ENCODE measurements around the gene LSR. TPM values are rescaled to one million over a fixed set of nuclear protein-coding genes. Genes with fewer than 3 reads are reported as not detected.

The LSR gene
- total RNA-seq, 1 donor from 2014 or later = 74.1 TPM

GRCh38 chr19:35209646-35210045 is 39.2 kb upstream of the LSR start:
- peaks cover 57% of the 10 kb centered on the region for H3K4me1 ChIP-seq

GRCh38 chr19:35211545-35212230 is 37.1 kb upstream of the LSR start:
- Histone ChIP-seq H3K27me3 (ENCODE audit: low read depth) (no peaks in the 10 kb centered on the region), H3K4me3 (no peak overlapping the region), H3K36me3 (no peaks in the 10 kb centered on the region), H3K4me1 (peaks cover 48% of the 10 kb centered on the region), H3K27ac (peak overlapping the region; percentile 80), H3K9me3 (no peaks in the 10 kb centered on the region)
- peak; percentile 51 to 66 for ATAC-seq
- no peak for TF ChIP-seq CTCF (IDR thresholded peaks at IDR 0.05)
- intact Hi-C loops (cut with DNase I) = no loop called here
- DNase-seq = peak; percentile 70

More at GRCh38 chr19:35209646-35210045, 39.2 kb upstream of the LSR start:
- no peak overlapping the region for H3K4me3 ChIP-seq
- no peaks in the 10 kb centered on the region for H3K36me3 ChIP-seq
- no peak for DNase-seq
- no peak overlapping the region for H3K27ac ChIP-seq
- no peaks in the 10 kb centered on the region for H3K27me3 ChIP-seq (ENCODE audit: low read depth)
- intact Hi-C loops (cut with DNase I) = no loop called here
- ATAC-seq = no peak
- H3K9me3 ChIP-seq = no peaks in the 10 kb centered on the region
- no peak for TF ChIP-seq CTCF (IDR thresholded peaks at IDR 0.05)

GRCh38 chr19:35212241-35212640 is 36.6 kb upstream of the LSR start:
- DNase-seq (no peak), ATAC-seq (no peak)
- H3K27ac ChIP-seq = peak overlapping the region; percentile 80
- H3K9me3 ChIP-seq = no peaks in the 10 kb centered on the region
- TF ChIP-seq CTCF (IDR thresholded peaks at IDR 0.05) = no peak
- no peaks in the 10 kb centered on the region for H3K36me3 ChIP-seq
- H3K27me3 ChIP-seq (ENCODE audit: low read depth) = no peaks in the 10 kb centered on the region
- intact Hi-C loops (cut with DNase I) = no loop called here
- H3K4me3 ChIP-seq = no peak overlapping the region
- peaks cover 51% of the 10 kb centered on the region for H3K4me1 ChIP-seq

- intact Hi-C loops (cut with DNase I) = no loop called here
- no peaks in the 10 kb centered on the region for H3K9me3 ChIP-seq
- TF ChIP-seq CTCF (IDR thresholded peaks at IDR 0.05) = no peak
Observed at GRCh38 chr19:35213663-35214632, 34.9 kb upstream of the LSR start.

GRCh38 chr19:35214766-35215422 is 33.9 kb upstream of the LSR start:
- ATAC-seq (no peak), DNase-seq (no peak)
- Histone ChIP-seq H3K4me3 (no peak overlapping the region), H3K27ac (peak overlapping the region; percentile 80), H3K36me3 (no peaks in the 10 kb centered on the region), H3K9me3 (no peaks in the 10 kb centered on the region), H3K4me1 (peaks cover 51% of the 10 kb centered on the region), H3K27me3 (ENCODE audit: low read depth) (no peaks in the 10 kb centered on the region)
- no peak for TF ChIP-seq CTCF (IDR thresholded peaks at IDR 0.05)
- intact Hi-C loops (cut with DNase I) = no loop called here

More at GRCh38 chr19:35213663-35214632, 34.9 kb upstream of the LSR start:
- ATAC-seq (peak; percentile 77 to 79), DNase-seq (peak; percentile 56)
- peak overlapping the region; percentile 80 for H3K27ac ChIP-seq
- H3K4me3 ChIP-seq = no peak overlapping the region
- H3K4me1 ChIP-seq = peaks cover 51% of the 10 kb centered on the region
- no peaks in the 10 kb centered on the region for H3K27me3 ChIP-seq (ENCODE audit: low read depth)
- no peaks in the 10 kb centered on the region for H3K36me3 ChIP-seq
